ENCODE data around the gene PYGO1. TPM values are rescaled to one million over a fixed set of nuclear protein-coding genes. Genes with fewer than 3 reads are reported as not detected.

Gene PYGO1
- total and polyA plus RNA-seq, 2 of the 8 experiments (the other 6 are each of a cell fraction or from before 2014, with no cell fraction given): 0.50 to 1.1 TPM

- TF ChIP-seq FOSL1 (IDR thresholded peaks at IDR 0.05; ENCODE audit: insufficient read depth, low read depth, low read length) (no peak), SIX5 (IDR thresholded peaks at IDR 0.05; ENCODE audit: low read depth, low read length) (no peak), EP300 (IDR thresholded peaks at IDR 0.05; ENCODE audit: borderline replicate concordance in 1 of 2, low read depth in 2 of 2, low read length in 2 of 2) (no peak), TEAD4 (IDR thresholded peaks at IDR 0.05; ENCODE audit: low read depth, low read length) (no peak), MAFK (IDR thresholded peaks at IDR 0.05; ENCODE audit: low read depth, low read length) (no peak), RBBP5 (IDR thresholded peaks at IDR 0.05; ENCODE audit: borderline replicate concordance, low read depth, low read length) (0 out of 2 replicates have a peak, but pooled peaks have one; percentile 25), RFX5 (IDR thresholded peaks at IDR 0.05; ENCODE audit: borderline replicate concordance, low read depth, low read length) (no peak), NRF1 (IDR thresholded peaks at IDR 0.05; ENCODE audit: low read depth, low read length) (no peak), CHD1 (IDR thresholded peaks at IDR 0.05; ENCODE audit: low read depth, low read length) (no peak), KDM5A (IDR thresholded peaks at IDR 0.05; ENCODE audit: low read length) (no peak), NANOG (IDR thresholded peaks at IDR 0.05; ENCODE audit: insufficient read depth, low read depth, low read length, poor library complexity, severe bottlenecking) (no peak), HDAC2 (IDR thresholded peaks at IDR 0.05; ENCODE audit: borderline replicate concordance in 1 of 2, low read depth in 2 of 2, low read length in 2 of 2) (no peak), RNF2 (IDR thresholded peaks at IDR 0.05; ENCODE audit: borderline replicate concordance, low read depth, low read length, missing control alignments, poor library complexity, severe bottlenecking) (peak; percentile 63)
These were observed 650 bp downstream of the PYGO1 start (continued) for GRCh38 chr15:55587321-55588069.
